H1 (cell line): ENCODE data around the gene SLC38A1. TPM values are rescaled to one million over a fixed set of nuclear protein-coding genes. Genes with fewer than 3 reads are reported as not detected.

Source experiments
- BCL11A ChIP-seq, 2 experiments: IDR thresholded peaks; one replicate each; pipeline ENCODE4 v1.6.1; 2011; ENCODE audit warnings: low read depth in 2 of 2, low read length in 2 of 2, mild to moderate bottlenecking in 2 of 2
- CBX5 ChIP-seq: fragments of 300-800, 300-1000 bp; sonication (generic); IDR thresholded peaks from 2 replicates; pipeline ENCODE4 v1.7.1; 2016; ENCODE audit warnings: antibody characterized with exemption, low read length, low read depth
- CHD7 ChIP-seq: fragments of 300-600 bp; sonication (generic); IDR thresholded peaks from 2 replicates; pipeline ENCODE4 v1.7.1; 2012; ENCODE audit warnings: low read length, moderate library complexity, mild to moderate bottlenecking, inconsistent platforms; ENCODE audit not compliant: insufficient replicate concordance
- HDAC6 ChIP-seq: IDR thresholded peaks from one replicate; pipeline ENCODE4 v1.7.1; 2012; ENCODE audit warnings: low read depth, mild to moderate bottlenecking, inconsistent platforms, low read length, moderate library complexity
- KDM1A ChIP-seq: fragments of 200-600, 300-600 bp; sonication (generic); IDR thresholded peaks from 2 replicates; pipeline ENCODE4 v1.7.1; 2016; ENCODE audit warnings: mild to moderate bottlenecking, low read length, borderline replicate concordance
- KDM4A ChIP-seq: IDR thresholded peaks from one replicate; pipeline ENCODE4 v1.7.1; 2012; ENCODE audit warnings: low read depth, mild to moderate bottlenecking, moderate library complexity, low read length, inconsistent platforms; ENCODE audit not compliant: severe bottlenecking
- RXRA ChIP-seq: IDR thresholded peaks from 2 replicates; pipeline ENCODE4 v1.6.1; 2011; ENCODE audit warnings: low read depth, mild to moderate bottlenecking, low read length, moderate library complexity; ENCODE audit not compliant: insufficient read depth
- SAP30 ChIP-seq: fragments of 300-600 bp; sonication (generic); IDR thresholded peaks from 2 replicates; pipeline ENCODE4 v1.7.1; 2012; ENCODE audit warnings: low read length, moderate library complexity, mild to moderate bottlenecking, inconsistent platforms; ENCODE audit not compliant: insufficient read depth, insufficient replicate concordance
- TAF7 ChIP-seq: optimal IDR thresholded peaks from 2 replicates; pipeline ENCODE3; 2011; ENCODE audit warnings: low read depth, mild to moderate bottlenecking, inconsistent platforms, low read length, moderate library complexity, borderline replicate concordance
- polyA plus RNA-seq, 7 experiments: library from polyadenylated mRNA; depleted of rRNA in 3 of 7; stranded (reverse) in 5 of 7; unstranded in 2 of 7; fragments of >200 nt in 5 of 7; fragments of 200-250 nt in 2 of 7; gene quantifications; 1 replicate in 5 of 7; 2 replicates in 1 of 7; 4 replicates in 1 of 7; pipeline versions ENCODE4 v1.2.1 to v1.2.3, GENCODE V29; 2011 to 2013; ENCODE audit warnings: missing spikeins in 2 of 7, mixed read lengths in 2 of 7
- total RNA-seq: library from RNA; stranded (reverse); fragmentation: NEBNext Ultra II Directional; extraction: Animal tissue kit (Norgen Biotek cat#: 25700); gene quantifications from 2 replicates; pipeline ENCODE4 v1.2.1, GENCODE V29; 2021

SLC38A1 gene
- total and polyA plus RNA-seq, 2 of the 8 experiments (the other 6 are each of a cell fraction or from before 2014, with no cell fraction given): 83.4 to 242 TPM

GRCh38 chr12:46134205-46134811, 134.5 kb downstream of the SLC38A1 start (continued):
- TF ChIP-seq CHD7 (no peak), KDM4A (no peak), HDAC6 (no peak), TAF7 (no peak), KDM1A (no peak), CBX5 (no peak), RXRA (no peak), BCL11A (IDR thresholded peaks at IDR 0.05; ENCODE audit: low read depth in 2 of 2, low read length in 2 of 2) (no peak), SAP30 (no peak)
